ENCODE data around the gene DEGS1.

- TF ChIP-seq CTCF (IDR thresholded peaks at IDR 0.05) (no peak), POLR2A (IDR thresholded peaks at IDR 0.05) (no peak)
These were observed 18.3 kb downstream of the DEGS1 start for GRCh38 chr1:224201383-224201782.
